ENCODE results near the gene COA1. TPM values are rescaled to one million over a fixed set of nuclear protein-coding genes. Genes with fewer than 3 reads are reported as not detected.
"Not testable (repeated sequence)": the region's sequence is repeated elsewhere in the genome, so short reads cannot be mapped to it uniquely, and the experiment has no call there.

COA1 gene
- total RNA-seq, 4 donors from 2014 or later: 20.5 to 59.1 (median 42.3) TPM

- intact Hi-C loops (cut with DNase I): no loop called here
- Histone ChIP-seq H3K27ac (no peak overlapping the region), H3K9me3 (no peaks in the 10 kb centered on the region), H3K36me3 (no peaks in the 10 kb centered on the region), H3K4me3 (no peak overlapping the region), H3K27me3 (no peaks in the 10 kb centered on the region), H3K4me1 (peaks cover 0 to 7% (median 4%) of the 10 kb centered on the region in 3 donors)
- no peak for DNase-seq
- no peak for TF ChIP-seq CTCF (IDR thresholded peaks at IDR 0.05)
- no peak for TF ChIP-seq POLR2A (IDR thresholded peaks at IDR 0.05)
- WGBS, 2 donors: 62 to 93% methylated on average over 4 of the region's 4 CpGs
Measured at GRCh38 chr7:43679210-43680068, 49.9 kb downstream of the COA1 start.

GRCh38 chr7:43678315-43678714 lies 51.0 kb downstream of the COA1 start:
- WGBS, 2 donors: 77 to 83% methylated on average over 1 of the region's 1 CpG

GRCh38 chr7:43677864-43678263 lies 51.5 kb downstream of the COA1 start:
- Histone ChIP-seq H3K4me1 (peaks cover 0 to 15% (median 9%) of the 10 kb centered on the region in 3 donors), H3K4me3 (no peak overlapping the region), H3K9me3 (no peaks in the 10 kb centered on the region), H3K27me3 (no peaks in the 10 kb centered on the region), H3K36me3 (no peaks in the 10 kb centered on the region), H3K27ac (no peak overlapping the region)
- no peak for DNase-seq
- TF ChIP-seq CTCF (IDR thresholded peaks at IDR 0.05): no peak
- no peak for TF ChIP-seq POLR2A (IDR thresholded peaks at IDR 0.05)
- intact Hi-C loops (cut with DNase I): no loop called here

More at GRCh38 chr7:43678315-43678714, 51.0 kb downstream of the COA1 start:
- DNase-seq: no peak
- Histone ChIP-seq H3K4me3 (no peak overlapping the region), H3K36me3 (no peaks in the 10 kb centered on the region), H3K4me1 (peaks cover 0 to 15% (median 9%) of the 10 kb centered on the region in 3 donors), H3K27me3 (no peaks in the 10 kb centered on the region), H3K27ac (no peak overlapping the region), H3K9me3 (no peaks in the 10 kb centered on the region)
- intact Hi-C loops (cut with DNase I): no loop called here
- no peak for TF ChIP-seq CTCF (IDR thresholded peaks at IDR 0.05)
- TF ChIP-seq POLR2A (IDR thresholded peaks at IDR 0.05): no peak

GRCh38 chr7:43674559-43675436 lies 54.5 kb downstream of the COA1 start:
- Histone ChIP-seq H3K27ac (peak overlapping the region; percentile 30 to 73 (median 60)), H3K27me3 (no peaks in the 10 kb centered on the region), H3K9me3 (peaks cover 0 to 4% (median 0%) of the 10 kb centered on the region in 3 donors), H3K36me3 (no peaks in the 10 kb centered on the region), H3K4me3 (no peak overlapping the region), H3K4me1 (peaks cover 0 to 15% (median 9%) of the 10 kb centered on the region in 3 donors)
- no peak for TF ChIP-seq CTCF (IDR thresholded peaks at IDR 0.05)
- no peak for TF ChIP-seq POLR2A (IDR thresholded peaks at IDR 0.05)
- 47 to 54% methylated on average over 4 of the region's 4 CpGs for WGBS, 2 donors
- DNase-seq: no peak
- intact Hi-C loops (cut with DNase I): no loop called here

GRCh38 chr7:43673243-43673976 lies 55.9 kb downstream of the COA1 start:
- Histone ChIP-seq H3K27ac (peak overlapping the region in 2 of 4 donors; percentile 62 to 73), H3K4me1 (peaks cover 0 to 15% (median 9%) of the 10 kb centered on the region in 3 donors)
- H3K36me3 ChIP-seq; H3K4me3 ChIP-seq; DNase-seq; H3K27me3 ChIP-seq; H3K9me3 ChIP-seq; intact Hi-C loops (cut with DNase I): not testable (repeated sequence)
- 78 to 80% methylated on average over 5 of the region's 5 CpGs for WGBS, 2 donors

Data from esophagus squamous epithelium (tissue), 5 donors.